ENCODE results near the gene EHBP1.

GRCh38 chr2:63001576-63001975 is 296.1 kb downstream of the EHBP1 start:
- TF ChIP-seq CTCF (IDR thresholded peaks at IDR 0.05; ENCODE audit: low read depth, low read length, poor library complexity, severe bottlenecking) (no peak), EZH2phosphoT487 (IDR thresholded peaks at IDR 0.05; ENCODE audit: borderline replicate concordance, low read length) (no peak)
